HL-60/S4 treated with retinoic acid at 250 ng/mL for 4 days and 3 days (cell line): ENCODE data around the gene TTC17.
"Not testable (repeated sequence)": the region's sequence is repeated elsewhere in the genome, so short reads cannot be mapped to it uniquely, and the experiment has no call there.

ENCODE experiments used
- in situ Hi-C: fragments of 300-500 bp; cut with MboI; formaldehyde crosslinking; loops from 2 replicates; pipeline ENCODE4 v1.7.0; 2022; ENCODE audit warnings: low sequenced_read_pairs

The TTC17 gene

GRCh38 chr11:43358801-43359421 lies at the start of gene TTC17:
TSS of gene TTC17 (plus strand) at chr11:43358920. CDS start at chr11:43358955, 35 bp downstream.
- in situ Hi-C loops: no loop called here

GRCh38 chr11:43311791-43312607 lies 46.7 kb upstream of the TTC17 start, which contains the start of gene API5:
TSS of gene API5 (plus strand) at chr11:43311996. CDS start at chr11:43312128, 132 bp downstream.
- in situ Hi-C loops: no loop called here

GRCh38 chr11:43315966-43316365 lies 42.8 kb upstream of the TTC17 start:
- in situ Hi-C loops: no loop called here

GRCh38 chr11:43316451-43316850 lies 42.3 kb upstream of the TTC17 start:
- in situ Hi-C loops: no loop called here

GRCh38 chr11:43327987-43328386 lies 30.7 kb upstream of the TTC17 start:
- in situ Hi-C loops: no loop called here

- in situ Hi-C loops: no loop called here
Measured at GRCh38 chr11:43328482-43328881, 30.2 kb upstream of the TTC17 start.

GRCh38 chr11:43341159-43341558 lies 17.6 kb upstream of the TTC17 start:
- in situ Hi-C loops: no loop called here

GRCh38 chr11:43351426-43351825 lies 7.3 kb upstream of the TTC17 start:
- in situ Hi-C loops: not testable (repeated sequence)

GRCh38 chr11:43354311-43354710 lies 4.4 kb upstream of the TTC17 start:
- in situ Hi-C loops: no loop called here

GRCh38 chr11:43356336-43356735 lies 2.4 kb upstream of the TTC17 start:
- in situ Hi-C loops: no loop called here

GRCh38 chr11:43358279-43358800 lies 380 bp upstream of the TTC17 start:
- in situ Hi-C loops: no loop called here

GRCh38 chr11:43359422-43359818 lies 700 bp downstream of the TTC17 start:
- in situ Hi-C loops: no loop called here

- in situ Hi-C loops: no loop called here
Measured at GRCh38 chr11:43360361-43361032, 1.8 kb downstream of the TTC17 start.

- in situ Hi-C loops: no loop called here
Measured at GRCh38 chr11:43366677-43367076, 8.0 kb downstream of the TTC17 start.

GRCh38 chr11:43367382-43368178 lies 8.9 kb downstream of the TTC17 start:
- in situ Hi-C loops: no loop called here

- in situ Hi-C loops: no loop called here
Measured at GRCh38 chr11:43376065-43376464, 17.3 kb downstream of the TTC17 start.

- in situ Hi-C loops: no loop called here
Measured at GRCh38 chr11:43376594-43376993, 17.9 kb downstream of the TTC17 start.

GRCh38 chr11:43377389-43377788 lies 18.7 kb downstream of the TTC17 start:
- in situ Hi-C loops: no loop called here

GRCh38 chr11:43378897-43379296 lies 20.2 kb downstream of the TTC17 start:
- in situ Hi-C loops: no loop called here

GRCh38 chr11:43381802-43382201 lies 23.1 kb downstream of the TTC17 start:
- in situ Hi-C loops: no loop called here

- in situ Hi-C loops: no loop called here
Measured at GRCh38 chr11:43382614-43383013, 23.9 kb downstream of the TTC17 start.
